Activated T-helper 1 cell treated with Interleukin-2 at 50 U/mL for 16 hours (primary cell): ENCODE data around the gene BPGM.

ENCODE experiments used
- DNase-seq: peaks from one replicate; pipeline ENCODE4 v3.0.0-alpha.2; 2020; ENCODE audit warnings: low read depth

Gene BPGM

DNA sequence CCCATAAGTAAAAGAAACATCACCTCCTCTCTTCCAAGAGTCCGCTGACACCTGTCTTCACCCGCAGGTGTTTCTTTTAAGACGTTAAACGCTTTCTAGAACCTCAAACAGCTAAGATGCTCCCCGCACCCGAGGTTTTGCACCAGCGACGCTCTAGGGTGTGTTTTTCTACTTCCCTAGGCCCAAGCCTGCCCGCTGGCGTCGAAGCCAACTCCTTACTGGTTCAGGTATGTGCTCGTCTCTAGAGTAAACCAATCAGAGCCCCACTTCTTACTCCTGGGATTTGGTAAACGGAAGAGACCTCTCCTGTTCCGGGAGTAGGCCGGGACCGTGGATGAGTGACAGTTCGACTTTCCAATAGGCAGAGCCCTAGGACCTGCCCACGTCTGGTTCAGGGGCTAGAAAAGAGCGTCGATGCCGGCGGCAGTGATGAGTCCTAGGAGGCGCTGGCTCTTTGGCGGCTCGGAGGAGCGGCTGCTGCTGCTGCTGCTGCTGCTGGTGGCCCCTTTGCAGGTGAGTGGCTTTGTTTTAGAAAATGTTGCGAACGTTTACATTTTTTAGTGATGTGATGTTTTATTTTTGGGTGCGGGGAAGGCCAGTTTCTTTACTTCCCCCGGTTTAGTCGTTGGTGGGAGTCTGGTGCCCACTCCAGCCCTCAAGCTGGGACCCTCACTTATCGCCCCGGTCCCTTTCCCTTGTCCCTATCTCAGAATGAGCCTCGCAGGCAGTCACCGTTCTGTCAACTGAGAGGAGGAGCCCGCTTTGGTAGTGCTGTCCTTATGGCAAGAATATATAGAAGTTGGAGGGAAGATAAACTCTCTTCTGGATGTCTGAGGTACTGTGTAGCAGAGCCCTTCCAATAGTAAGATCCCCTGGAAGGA lies at the start of gene BPGM:
BPGM (plus strand) TSS at position 429 of the 881 bp plus-strand sequence. CDS start 14,655 bp downstream, outside the sequence.
- DNase-seq, result peak; percentile 92

DNA sequence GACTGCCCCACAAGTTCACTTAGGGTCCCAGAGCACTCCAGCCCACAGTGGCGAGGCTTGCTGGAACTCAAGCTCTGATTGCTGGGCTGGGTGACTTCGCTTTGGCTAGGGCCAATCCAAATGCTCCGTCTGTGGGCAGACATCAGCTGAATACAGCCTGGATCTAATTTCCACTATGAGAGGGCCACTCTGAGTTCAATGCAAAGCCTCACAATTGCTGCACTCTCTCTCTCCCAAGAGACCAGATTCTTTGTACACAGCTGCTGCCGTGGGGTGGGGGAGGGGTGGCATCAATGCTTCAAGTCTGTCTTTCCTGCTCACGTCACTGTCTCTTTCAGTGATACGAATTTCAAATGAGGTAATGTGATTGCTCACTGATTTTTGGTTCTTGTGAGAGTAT lies 47.3 kb upstream of the BPGM start:
- DNase-seq, result no peak

DNA sequence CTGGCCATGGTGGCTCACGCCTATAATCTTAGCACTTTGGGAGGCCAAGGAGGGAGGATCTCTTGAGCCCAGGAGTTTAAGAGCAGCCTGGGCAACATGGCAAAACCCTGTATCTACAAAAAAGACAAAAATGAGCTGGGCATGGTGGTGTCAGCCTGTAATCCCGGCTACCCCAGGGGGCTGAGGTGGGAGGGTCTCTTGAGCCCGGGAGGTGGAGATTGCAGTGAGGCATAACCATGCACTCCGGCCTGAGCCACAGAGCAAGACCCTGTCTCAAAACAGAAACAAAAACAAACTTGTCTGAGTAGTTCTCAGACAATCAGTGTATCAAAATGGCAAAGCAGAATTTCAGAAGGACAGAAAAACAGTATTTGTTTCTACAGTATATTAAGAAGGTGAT lies 45.2 kb upstream of the BPGM start:
- DNase-seq, result no peak

DNA sequence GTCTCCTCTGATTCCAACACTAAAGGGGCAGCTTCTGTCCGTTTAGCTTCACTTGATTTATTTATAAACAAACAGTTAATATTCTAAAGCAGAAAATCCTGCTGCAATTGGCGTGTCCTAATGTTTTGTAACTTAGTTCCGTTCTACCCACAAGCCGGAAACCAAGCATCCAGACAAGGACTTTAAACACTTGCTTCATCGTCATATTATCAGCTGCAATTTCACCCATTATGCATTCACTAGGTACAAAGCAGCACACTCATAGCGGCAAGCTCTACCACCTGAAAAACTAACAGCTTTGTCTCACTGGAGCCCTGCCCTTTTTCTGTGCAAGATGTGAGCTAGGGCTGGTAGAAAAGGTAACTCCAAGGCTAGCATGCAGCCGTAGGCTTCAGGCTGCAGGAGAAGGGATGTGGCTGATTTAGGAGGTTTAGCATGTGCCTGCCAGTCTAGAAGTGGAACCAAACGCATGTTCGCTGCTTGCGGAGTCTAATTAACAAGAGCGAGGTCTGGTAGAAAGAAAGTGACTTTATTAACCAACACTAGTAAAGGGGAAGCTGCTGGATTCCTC lies 43.7 kb upstream of the BPGM start:
- DNase-seq, result no peak

DNA sequence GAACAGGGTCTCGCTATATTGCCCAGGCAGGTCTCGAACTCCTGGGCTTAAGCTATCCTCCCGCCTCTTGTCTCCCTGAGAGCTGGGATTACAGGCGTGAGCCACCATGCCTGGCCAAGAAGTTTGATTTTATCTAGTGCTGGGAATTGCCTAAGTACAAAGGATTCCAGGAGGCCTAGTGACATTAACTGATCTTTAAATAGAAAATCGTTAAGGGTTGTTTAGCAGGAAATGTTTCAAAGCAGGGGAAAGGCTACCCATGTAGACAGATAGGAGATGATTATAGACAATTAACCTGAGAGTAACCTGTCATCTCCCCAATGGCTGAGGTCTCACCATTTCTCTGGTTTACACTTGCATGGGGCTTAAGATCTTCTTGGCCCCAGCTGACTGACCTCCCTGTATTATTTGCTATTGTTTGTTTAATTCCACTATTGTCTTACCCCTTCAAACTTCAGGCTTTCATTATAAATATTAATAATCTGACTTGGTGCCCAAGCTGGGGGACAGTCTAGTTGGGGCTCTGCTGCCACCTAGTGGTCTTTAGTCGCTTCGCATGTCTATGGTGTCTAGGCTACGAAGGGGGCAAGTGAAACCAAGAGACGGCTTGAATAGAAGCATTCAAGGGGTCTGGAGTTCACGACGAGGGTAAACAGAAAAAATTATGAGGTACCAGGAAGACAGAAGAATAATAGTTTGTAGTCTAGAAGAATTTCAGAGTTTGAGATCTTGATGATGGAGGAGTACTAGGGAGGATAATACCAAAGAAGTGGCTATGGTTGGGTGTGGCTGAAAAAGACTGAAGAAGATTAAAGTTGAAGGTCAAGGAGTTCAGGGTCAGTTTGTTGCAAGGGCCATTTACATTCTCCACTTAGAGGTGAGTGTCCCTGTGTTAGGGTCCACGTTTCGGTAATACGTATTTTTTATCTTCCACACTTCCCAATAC lies 40.4 kb upstream of the BPGM start:
- DNase-seq, result peak; percentile 24

DNA sequence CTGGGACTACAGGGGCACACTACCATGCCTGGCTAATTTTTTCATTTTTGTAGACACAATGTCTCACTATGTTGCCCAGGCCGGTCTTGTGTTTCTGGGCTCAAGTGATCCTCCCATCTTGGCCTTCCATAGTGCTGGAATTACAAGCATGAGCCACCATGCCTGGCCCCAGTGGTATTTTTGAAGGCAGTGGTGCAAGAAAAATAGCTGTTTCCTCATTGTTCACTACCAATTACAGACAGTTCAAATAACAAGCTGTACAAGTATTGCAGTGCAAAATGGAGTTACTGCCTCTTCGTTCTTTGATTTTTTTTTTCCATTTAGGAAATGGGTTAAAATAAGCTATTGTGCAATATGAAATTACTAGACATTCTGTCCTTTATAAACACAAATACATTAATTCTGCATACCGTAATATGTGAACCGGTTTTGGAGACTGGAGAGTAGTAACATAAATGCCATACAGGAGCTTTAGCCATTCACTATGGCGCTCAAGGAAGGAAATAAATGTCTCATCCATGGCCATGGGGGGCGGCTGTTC lies 35.0 kb upstream of the BPGM start:
- DNase-seq, result no peak

DNA sequence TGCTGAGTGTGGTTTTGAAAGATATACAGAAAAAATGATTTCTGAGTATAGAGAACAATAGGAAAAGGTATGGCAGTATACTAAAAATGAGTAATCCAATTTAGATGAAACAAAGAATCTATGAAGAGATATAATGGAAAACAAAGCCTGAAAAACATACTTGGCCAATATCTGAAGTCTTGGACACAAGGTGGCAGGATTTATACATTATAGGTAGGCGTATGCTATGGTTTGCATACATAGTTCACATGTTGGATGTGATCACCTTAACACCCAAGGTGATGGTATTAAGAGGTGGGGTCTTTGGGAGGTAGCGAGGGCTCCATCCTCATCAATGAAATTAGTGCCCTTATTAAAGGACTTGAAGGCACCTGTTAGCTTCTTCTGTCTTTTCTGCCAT lies 34.5 kb upstream of the BPGM start:
- no peak for DNase-seq

DNA sequence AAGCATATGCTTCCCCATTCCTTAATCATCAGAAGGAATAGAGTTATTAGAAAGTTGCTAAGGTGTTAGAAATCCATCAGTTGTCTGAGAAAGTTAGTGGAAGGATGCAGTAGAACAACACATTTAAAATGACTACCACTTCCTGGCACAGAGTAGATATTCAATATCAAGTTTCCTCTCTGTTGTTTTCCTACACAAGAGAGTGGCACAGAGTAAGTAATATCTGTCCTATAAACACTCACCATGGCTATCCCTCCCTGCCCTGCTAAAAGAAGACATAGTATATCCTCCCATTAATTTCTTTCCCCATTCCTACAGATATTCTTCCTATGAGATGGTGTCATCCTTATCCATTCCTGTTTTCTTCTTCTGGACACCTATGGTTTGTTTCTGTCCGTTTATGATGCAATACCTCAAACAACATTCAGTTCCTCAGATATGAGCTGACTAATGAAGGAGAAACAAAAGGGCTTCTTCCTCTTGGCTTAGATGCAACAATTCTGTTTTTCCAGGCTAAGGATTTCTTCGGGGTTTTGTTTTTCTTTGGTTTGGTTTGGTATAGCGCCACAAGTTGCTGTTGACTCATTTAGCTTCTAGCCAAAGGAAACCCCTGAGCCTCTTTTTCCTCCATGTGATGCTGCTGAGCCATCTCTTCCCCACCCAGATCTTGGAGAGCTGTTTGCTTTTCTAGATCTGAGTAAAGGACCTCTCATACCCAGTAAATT lies 32.9 kb upstream of the BPGM start:
- no peak for DNase-seq

DNA sequence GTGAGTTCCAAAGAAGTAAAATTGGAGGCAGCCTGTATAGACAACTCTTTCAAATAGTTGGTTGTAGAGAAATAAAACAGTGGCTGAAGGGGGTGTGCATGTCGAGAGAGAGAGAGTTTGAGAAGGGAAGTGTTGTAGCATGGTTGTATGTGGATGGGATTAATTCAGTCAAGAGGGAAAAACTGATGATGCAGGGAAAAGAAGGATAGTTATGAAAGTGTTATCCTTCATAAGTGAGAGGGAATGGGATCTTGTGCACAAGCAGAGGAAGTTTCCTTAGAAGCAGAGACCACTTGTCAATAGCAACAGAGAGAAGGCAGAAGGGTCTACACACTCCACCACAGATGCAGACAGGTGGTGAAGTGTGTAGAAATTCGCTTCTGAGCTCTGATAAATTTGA lies 30.0 kb upstream of the BPGM start:
- no peak for DNase-seq

DNA sequence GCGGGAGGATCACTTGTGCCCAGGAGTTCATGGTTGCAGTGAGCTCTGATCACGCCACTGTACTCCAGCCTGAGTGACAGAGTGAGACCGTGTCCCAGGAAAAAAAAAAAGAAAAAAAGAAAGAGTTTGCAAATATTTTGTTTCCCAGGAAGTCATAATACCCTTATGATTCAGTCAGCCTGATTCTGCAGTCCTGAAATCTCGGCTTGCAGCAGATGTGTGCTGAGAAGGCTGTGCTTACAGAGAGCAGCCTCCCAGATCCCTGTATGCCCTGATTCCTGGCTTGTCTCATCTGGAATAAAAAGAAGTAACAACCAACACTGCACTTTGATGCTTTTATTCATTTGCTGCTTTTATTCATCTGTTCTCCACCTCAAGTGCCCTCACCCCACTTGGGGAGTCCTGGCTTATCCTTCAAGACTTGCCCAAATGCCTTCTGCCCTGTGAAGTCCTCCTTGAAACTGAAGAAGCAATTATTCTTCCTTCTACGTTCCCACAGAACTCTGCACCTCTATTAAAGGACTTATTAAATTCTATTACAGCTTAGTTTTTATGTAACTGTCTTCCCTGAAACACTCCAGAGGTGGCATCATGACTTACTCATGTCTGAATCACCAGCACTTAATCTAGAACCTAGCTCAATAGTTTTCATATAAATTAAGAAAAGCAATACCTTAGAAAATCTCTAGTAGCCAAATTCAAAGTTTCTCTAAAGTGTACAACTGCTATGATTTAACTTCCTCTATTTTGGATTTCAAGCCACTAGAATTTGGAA lies 27.7 kb upstream of the BPGM start:
- DNase-seq, result no peak

DNA sequence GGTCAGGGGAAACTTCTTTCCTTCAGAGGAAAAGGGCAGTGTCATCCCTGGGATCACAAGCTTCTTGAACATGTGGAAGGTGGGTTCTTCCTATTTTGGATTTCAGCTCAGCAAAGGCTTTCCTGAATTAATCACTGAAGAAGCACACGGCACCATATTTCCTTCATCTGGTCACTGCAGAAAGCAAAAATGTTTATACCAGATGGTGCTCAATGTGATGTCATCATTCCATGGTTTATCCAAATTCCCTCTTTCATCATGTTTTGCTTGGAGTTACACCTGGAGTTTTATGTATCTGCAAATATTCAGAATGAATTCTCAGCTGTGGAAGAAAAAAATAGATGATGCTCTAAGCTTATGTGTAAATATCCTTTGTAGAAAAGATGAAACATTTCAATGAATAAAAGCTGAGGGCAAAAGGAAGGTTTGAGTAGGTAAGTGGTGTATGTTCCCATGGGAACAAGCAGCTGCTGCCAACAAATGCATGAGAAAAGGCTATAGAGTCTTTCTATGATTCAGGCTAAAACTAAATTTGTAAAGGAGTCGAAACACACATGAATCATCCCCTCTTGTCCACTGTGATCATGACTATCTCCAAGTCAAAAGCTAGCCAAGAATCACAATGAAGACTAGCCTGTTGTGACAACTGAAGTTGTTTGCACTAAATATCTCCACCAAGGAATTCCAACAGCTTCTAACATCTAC lies 26.9 kb upstream of the BPGM start:
- no peak for DNase-seq

DNA sequence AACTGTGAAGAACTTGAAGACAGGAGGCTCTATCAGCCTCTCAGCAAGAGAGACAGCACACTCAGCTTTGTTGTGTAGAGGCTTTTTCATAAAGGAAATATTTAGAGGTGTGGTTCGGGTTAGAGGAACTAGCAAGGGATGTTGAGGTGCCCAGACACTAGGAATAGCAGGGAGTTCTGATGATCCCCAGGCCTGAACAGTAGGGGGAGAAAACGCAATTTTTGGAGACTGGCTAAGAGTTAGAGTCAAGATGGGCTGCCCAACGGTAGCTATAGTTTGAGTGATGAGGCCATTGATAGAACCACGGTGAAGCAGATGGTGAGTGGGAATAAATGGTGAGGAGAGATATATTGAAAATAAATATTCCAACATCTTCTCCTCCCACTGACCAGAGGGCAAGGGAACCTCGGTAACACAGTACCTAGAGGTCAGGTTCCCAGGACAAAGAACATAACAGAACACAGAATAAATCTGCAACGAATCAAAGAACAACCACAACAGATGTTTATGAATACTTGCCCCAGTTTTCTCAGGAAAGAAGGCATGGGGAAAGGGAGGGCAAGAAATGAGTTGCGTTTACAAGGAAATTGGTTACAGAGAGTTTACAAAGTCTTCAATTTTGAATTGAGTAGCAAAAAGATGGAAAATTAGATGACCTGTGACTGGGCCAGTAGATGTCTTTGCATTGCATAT lies 24.2 kb upstream of the BPGM start:
- DNase-seq, result no peak

DNA sequence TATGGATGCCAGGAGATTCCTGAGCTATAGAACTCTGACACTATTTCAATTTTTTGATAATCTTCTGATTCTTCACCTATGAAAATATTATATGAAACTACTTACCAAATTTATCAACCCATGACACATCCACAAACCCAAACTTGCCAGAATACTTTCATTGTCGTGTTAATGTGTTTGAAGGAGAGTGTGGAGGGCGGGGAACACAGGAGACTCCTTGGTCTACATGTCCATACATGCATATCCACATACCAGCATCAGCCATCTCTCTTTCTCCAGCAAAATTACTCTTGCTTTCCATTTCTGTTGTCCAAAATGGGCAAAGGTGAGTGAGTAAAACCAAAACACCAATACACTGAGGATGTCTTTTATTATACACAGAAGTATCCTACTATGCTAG lies 23.5 kb upstream of the BPGM start:
- no peak for DNase-seq

DNA sequence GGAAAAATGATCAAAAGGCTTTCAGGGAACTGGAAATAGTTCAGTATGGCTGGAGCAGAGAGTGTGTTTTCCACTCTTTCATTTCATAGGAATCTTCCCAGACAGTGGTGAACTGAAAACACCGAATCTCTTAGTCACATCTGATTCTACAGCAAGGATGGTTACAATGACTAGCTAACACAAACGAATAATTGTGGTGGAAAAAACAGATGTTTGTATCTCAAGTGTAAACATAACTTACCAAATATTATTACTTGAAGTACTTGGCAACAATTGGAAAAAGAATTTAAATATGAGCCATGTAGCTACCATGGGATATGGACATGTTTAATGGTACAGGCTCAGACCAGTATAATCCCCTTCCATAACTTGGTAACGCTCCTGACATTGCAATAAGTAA lies 21.1 kb upstream of the BPGM start:
- DNase-seq, result no peak

DNA sequence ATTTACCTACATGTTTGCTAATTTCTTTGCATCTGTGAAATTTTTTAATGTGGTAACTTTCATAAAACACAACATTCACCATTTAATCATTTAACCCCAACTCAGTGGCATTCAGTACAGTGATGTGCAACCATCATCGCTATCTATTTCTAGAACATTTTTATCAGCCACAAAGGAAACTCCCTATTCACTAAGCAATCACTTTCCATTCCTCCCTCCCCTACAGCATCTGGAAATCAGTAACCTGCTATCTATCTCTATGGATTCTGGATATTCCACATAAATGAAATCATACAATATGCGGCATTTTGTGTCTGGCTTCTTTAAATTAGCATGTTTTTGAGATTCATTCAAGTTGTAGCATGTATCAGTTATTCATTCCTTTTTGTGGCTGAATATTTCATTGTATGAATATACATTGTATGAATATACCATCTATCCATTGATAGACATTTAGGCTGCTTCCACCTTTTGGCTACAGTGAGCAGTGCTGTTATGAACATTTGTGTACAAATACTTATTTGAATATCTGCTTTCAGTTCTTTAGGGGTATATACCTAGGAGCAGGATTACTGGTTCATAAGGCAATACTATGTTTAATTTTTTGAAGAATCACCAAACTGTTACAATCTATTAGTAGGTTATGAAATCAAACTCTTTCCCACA lies 19.4 kb upstream of the BPGM start:
- DNase-seq, result no peak

DNA sequence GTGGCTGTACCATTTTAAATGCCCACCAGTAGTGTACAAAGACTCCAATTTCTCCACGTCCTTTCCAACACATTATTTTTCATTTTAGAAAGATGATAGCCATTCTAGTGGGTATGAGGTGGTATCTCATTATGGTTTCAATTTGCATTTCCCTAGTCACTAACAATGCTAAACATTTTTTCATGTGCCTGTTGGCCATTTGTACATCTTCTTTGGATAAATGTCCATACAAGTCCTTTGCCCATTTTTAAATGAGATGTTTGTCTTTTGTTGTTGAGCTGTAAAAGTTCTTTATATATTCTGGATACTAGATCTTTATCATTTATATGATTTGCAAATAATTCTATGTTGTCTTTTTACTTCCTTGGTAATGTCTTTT lies 18.9 kb upstream of the BPGM start:
- DNase-seq, result no peak

DNA sequence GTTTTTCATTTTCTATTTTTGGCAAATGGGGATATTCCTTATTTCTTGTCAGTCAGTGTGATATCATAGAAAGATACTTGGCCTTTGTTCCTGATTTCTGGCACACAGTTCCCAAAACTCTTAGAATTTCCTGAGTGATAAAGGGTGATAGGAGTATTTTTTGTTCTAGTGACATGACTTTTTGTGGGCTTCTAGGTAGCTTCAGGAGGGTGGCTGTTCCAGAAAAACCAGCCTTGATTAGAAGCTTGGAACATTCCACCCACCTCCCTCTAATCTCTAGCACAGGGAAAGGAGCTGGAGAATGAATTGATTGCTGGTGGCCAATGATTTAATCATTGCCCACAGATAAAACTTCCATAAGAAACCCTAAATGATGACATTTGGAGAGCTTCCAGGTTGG lies 17.2 kb upstream of the BPGM start:
- DNase-seq, result no peak

DNA sequence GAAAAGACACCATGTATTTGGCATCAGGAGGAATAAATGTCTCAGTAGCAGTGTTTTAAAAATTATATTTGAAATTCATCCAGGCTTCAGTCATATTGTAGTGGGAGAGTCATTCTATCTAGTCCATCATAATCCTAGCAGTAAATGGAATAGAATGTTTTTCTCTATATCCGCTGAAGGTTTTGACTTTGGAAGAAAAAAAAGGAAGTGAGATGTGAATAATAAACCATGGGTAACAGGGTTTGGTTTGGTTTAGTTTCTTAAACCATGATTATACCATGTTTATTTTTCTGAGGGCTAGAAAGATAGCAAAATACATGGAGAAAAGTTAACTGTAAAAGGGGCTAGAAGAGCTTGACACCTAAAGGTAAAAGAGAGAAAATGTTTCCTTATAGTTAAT lies 16.4 kb upstream of the BPGM start:
- DNase-seq, result no peak

DNA sequence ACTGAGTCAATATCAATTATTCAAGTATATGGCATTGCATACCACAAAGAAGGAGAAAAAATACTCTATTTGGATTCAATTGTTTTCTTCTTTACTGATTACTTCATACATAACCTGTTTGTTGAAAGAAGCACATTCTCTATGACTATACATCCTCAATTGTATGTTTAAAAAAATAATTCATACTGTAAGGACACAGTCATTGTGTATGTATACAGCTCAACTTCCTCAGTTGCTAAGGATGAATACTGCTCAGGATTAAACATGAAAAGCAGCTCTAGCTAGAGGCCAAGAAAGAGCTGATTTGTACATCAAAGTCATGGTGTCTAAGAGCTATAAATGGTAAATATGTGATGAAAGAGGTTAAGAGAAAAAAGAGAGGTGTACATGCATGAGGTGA lies 15.8 kb upstream of the BPGM start:
- DNase-seq, result no peak
